HG02840 (cell line): Measurements from ENCODE around the gene MEST.
"Not testable (repeated sequence)": the region's sequence is repeated elsewhere in the genome, so short reads cannot be mapped to it uniquely, and the experiment has no call there.

ENCODE experiments used
- ATAC-seq: cut with Tn5 transposase; IDR thresholded peaks from one replicate; pipeline ENCODE4 v1.9.1; 2021; ENCODE audit warnings: mild to moderate bottlenecking, moderate library complexity, moderate number of reproducible peaks; ENCODE audit not compliant: unreplicated experiment, low FRiP score

MEST gene

DNA sequence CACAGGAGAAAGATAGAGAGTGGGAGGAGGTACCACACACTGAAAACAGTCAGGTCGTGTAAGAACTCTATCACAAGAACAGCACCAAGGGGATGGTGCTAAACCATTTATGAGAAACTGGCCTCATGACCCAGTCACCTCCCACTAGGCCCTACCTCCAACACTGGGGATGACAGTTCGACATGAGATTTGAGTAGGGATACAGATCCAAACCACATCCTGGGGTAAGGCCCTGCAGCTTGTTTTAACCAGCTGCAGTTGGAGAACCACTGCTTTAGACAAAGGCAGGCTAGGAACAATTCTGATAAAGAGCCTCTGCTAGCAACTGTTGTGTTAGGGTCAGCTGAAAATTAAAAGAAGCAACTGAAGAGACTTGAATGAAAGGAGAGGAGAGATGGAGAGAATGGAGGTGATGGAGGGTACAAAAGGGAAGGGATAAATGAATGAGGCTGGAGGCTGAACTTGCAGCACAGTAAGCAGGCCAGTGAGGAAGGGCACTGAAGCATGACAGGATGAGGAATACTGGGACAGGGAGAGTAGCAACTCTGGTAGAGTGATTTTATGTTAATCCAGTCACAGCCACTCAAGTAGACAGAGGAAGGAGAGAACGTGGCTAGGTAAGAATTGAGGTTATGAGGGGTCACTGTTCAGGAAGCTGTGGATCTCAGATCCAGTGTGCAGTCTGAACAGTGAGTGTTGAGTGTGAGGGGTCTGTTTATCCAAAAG lies 23.6 kb downstream of the MEST start:
- ATAC-seq = no peak

- ATAC-seq = no peak
These were observed 29.5 kb downstream of the MEST start for GRCh38 chr7:130521258-130521951.

GRCh38 chr7:130523519-130524125 lies 31.7 kb downstream of the MEST start:
- ATAC-seq = not testable (repeated sequence)

GRCh38 chr7:130524628-130525027 lies 32.7 kb downstream of the MEST start:
- ATAC-seq = no peak

- not testable (repeated sequence) for ATAC-seq
These were observed 36.0 kb downstream of the MEST start for GRCh38 chr7:130527752-130528355.

DNA sequence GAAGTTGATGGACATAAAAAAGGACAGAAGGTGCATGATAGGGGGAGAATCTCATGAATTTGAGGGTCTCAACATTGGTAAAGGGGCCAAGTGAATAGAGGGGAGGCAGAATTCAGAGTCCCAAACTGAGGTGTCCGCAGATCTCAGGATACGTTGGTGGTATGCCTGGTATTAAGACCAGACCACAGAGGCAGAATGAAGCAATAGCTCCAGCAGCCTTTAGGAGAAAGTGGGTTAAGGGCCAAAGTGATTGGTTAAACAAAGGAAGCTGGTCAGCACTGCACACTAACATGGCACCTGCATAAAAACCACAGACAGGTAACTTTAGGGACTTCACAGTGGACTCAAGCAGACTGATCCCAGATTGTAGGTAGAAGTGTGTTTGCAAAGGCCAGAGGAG lies 37.5 kb downstream of the MEST start:
- no peak for ATAC-seq

GRCh38 chr7:130537894-130538293 lies 46.0 kb downstream of the MEST start:
- ATAC-seq = not testable (repeated sequence)

GRCh38 chr7:130541287-130541686 lies 49.4 kb downstream of the MEST start:
- not testable (repeated sequence) for ATAC-seq

- not testable (repeated sequence) for ATAC-seq
These were observed 50.4 kb downstream of the MEST start for GRCh38 chr7:130542297-130542696.

- no peak for ATAC-seq
These were observed 51.7 kb downstream of the MEST start for GRCh38 chr7:130543487-130544010.

DNA sequence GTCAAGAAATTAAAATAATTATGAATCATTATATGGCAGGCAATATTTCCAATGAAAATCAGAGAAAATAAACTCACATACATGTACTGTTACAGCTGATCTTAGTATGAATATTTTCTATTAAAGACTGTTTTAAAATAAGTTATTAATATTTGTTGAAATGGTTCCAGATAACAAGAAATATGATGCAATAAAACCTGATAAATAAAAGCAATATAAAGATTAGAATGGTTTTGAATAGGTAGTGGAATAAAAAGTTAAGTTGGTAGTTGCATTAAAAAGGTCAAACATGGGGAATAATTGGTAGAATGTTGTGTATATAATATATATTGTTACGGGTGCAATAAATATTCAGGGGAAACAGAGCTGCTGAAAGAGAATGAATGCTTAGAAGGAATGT lies 52.5 kb downstream of the MEST start:
- no peak for ATAC-seq

DNA sequence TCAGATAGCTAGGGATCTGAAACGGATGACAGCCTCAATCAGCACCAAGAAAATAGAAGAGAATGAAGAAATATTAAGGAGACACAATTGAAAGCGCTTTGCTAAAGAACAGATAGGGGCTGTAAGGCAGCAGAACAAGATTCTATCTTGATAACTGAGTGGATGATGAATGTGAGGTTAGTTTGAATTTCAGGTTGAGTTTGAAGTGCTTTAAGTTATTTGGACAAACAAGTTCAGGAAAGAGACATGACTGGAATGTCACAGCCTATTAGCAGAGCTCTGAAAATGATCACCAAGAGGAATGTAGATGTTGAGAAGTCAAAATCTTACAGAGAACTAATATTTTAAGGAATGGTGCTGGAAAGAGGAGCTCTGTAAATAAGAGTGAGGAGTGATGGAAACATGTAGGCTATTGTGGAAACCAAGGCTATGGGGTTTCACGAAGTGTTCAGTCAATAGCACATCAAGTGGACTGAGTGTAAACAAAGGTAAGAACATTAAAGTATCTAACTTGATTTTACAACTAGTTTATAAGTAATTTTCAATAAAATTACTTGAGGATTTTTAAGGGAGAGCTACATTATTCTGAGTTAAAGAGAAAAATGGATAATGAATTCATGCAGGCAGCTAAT lies 61.6 kb downstream of the MEST start:
- no peak for ATAC-seq

DNA sequence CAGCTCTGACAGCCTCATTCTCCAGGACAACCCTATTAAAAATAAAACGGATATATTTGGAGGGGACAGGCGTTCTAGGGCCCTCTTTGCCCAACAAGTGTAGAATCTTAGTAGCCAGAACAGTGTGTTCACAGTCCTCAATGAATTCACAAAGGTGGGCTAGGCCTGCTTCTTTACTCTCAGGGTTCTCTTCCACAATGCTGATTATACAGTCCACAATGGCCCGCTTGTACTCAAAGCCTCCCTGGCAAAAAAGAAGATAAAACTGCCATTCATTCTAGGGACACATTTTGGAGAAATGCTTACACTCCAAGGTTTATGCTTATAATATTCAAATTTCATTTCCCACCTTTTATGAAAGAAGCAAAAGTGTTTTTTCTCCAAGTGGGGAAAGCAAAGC lies 62.6 kb downstream of the MEST start:
- no peak for ATAC-seq
